HL-60 (cell line): ENCODE measurements around the gene SMPD4.
"Not testable (repeated sequence)": the region's sequence is repeated elsewhere in the genome, so short reads cannot be mapped to it uniquely, and the experiment has no call there.

Experiments used
- DNase-seq, 2 experiments: peaks; one replicate each; pipeline ENCODE4 v3.0.0-alpha.2; 2010 to 2020; ENCODE audit warnings: low read depth in 1 of 2, low spot score in 1 of 2
- H3K27ac ChIP-seq: fragments of 250-450 bp; sonication (Bioruptor Pico); replicated peaks from 2 replicates; pipeline ENCODE4 v1.5.1; 2020; ENCODE audit warnings: mild to moderate bottlenecking, moderate library complexity
- H3K27me3 ChIP-seq: fragments of 250-450 bp; sonication (Bioruptor Pico); 2 replicates; pipeline ENCODE4 v1.5.1; 2021; ENCODE audit warnings: mild to moderate bottlenecking, moderate library complexity; ENCODE audit not compliant: insufficient read depth, poor library complexity, severe bottlenecking
- H3K4me3 ChIP-seq: replicated peaks from 2 replicates; pipeline ENCODE4 v1.5.1; 2011; ENCODE audit warnings: mild to moderate bottlenecking, control low read depth, low read length; ENCODE audit not compliant: insufficient read depth
- CTCF ChIP-seq: IDR thresholded peaks from one replicate; pipeline ENCODE4 v1.5.1; 2011; ENCODE audit warnings: low read length, control low read depth, inconsistent platforms; ENCODE audit not compliant: insufficient read depth
- GABPA ChIP-seq: IDR thresholded peaks from 2 replicates; pipeline ENCODE4 v1.6.1; 2012; ENCODE audit warnings: low read depth
- POLR2AphosphoS5 ChIP-seq: IDR thresholded peaks from 2 replicates; pipeline ENCODE4 v1.6.1; 2012; ENCODE audit warnings: low read depth
- REST ChIP-seq: IDR thresholded peaks from 2 replicates; pipeline ENCODE4 v1.6.1; 2012; ENCODE audit warnings: low read depth; ENCODE audit not compliant: insufficient replicate concordance
- SPI1 ChIP-seq: IDR thresholded peaks from 2 replicates; pipeline ENCODE4 v1.6.1; 2012; ENCODE audit warnings: low read depth, mild to moderate bottlenecking, borderline replicate concordance

The SMPD4 gene

GRCh38 chr2:130169896-130170295, 11.5 kb downstream of the SMPD4 start:
- no peak for DNase-seq
- H3K27me3 ChIP-seq, result no peaks in the 10 kb centered on the region
- no peak overlapping the region for H3K4me3 ChIP-seq
- no peak overlapping the region for H3K27ac ChIP-seq
- TF ChIP-seq SPI1 (no peak), GABPA (no peak), CTCF (no peak)

- H3K27ac ChIP-seq, H3K4me3 ChIP-seq, H3K27me3 ChIP-seq, DNase-seq: not testable (repeated sequence)
These were observed 12.2 kb downstream of the SMPD4 start for GRCh38 chr2:130169163-130169562.

- not testable (repeated sequence) for DNase-seq, H3K4me3 ChIP-seq, H3K27ac ChIP-seq, H3K27me3 ChIP-seq
These were observed 14.8 kb downstream of the SMPD4 start for GRCh38 chr2:130166611-130167010.

GRCh38 chr2:130165293-130166016, 15.9 kb downstream of the SMPD4 start:
- H3K27ac ChIP-seq, result no peak overlapping the region
- TF ChIP-seq REST, result no peak
- TF ChIP-seq GABPA, result no peak
- no peak for TF ChIP-seq POLR2AphosphoS5
- TF ChIP-seq CTCF, result no peak
- TF ChIP-seq SPI1, result no peak
- no peaks in the 10 kb centered on the region for H3K27me3 ChIP-seq
- no peak overlapping the region for H3K4me3 ChIP-seq
- DNase-seq, result no peak

GRCh38 chr2:130162968-130163367, 18.4 kb downstream of the SMPD4 start:
- Histone ChIP-seq H3K27me3 (no peaks in the 10 kb centered on the region), H3K27ac (no peak overlapping the region), H3K4me3 (no peak overlapping the region)
- no peak for DNase-seq
- TF ChIP-seq POLR2AphosphoS5, result no peak
- no peak for TF ChIP-seq SPI1
- no peak for TF ChIP-seq GABPA

- H3K27me3 ChIP-seq, DNase-seq, H3K27ac ChIP-seq, H3K4me3 ChIP-seq: not testable (repeated sequence)
These were observed 18.9 kb downstream of the SMPD4 start for GRCh38 chr2:130162486-130162885.

GRCh38 chr2:130160838-130161705, 20.3 kb downstream of the SMPD4 start:
- H3K27me3 ChIP-seq, H3K27ac ChIP-seq, DNase-seq, H3K4me3 ChIP-seq: not testable (repeated sequence)
